ENCODE results near the gene HECTD1. TPM values are rescaled to one million over a fixed set of nuclear protein-coding genes. Genes with fewer than 3 reads are reported as not detected.
A peak's percentile ranks its signal among the peaks of the same experiment; 100 is the strongest.

Gene HECTD1
- total RNA-seq, 1 experiment from 2014 or later = 101 TPM

GRCh38 chr14:31206536-31207286 lies 882 bp downstream of the HECTD1 start:
- intact Hi-C loops (cut with micrococcal nuclease; ENCODE audit: unreplicated experiment) (loop anchor here (10.0 kb wide), 1 partner anchor 148 kb away; no protein-coding TSS in a partner anchor), in situ Hi-C loops (cut with HindIII; ENCODE audit: low pct_unique_long_range_greater_than_20kb, low sequenced_read_pairs) (no loop called here)
- BruUV-seq (replicated peaks) = no TSS peak
- Histone ChIP-seq H3K9me3 (ENCODE audit: control insufficient read depth, insufficient read depth, low read depth, low read length) (no peaks in the 10 kb centered on the region), H3K27ac (ENCODE audit: low read length) (peak overlapping the region; percentile 80), H3K27me3 (ENCODE audit: control insufficient read depth, insufficient read depth, low read length) (no peaks in the 10 kb centered on the region), H3K36me3 (ENCODE audit: control insufficient read depth, insufficient read depth, low read length) (peaks cover 4% of the 10 kb centered on the region), H3K4me3 (ENCODE audit: low read depth in 2 of 2, low read length in 2 of 2) (peak overlapping the region; percentile 67 to 75), H3K4me1 (ENCODE audit: control insufficient read depth, insufficient read depth, low read length) (peaks cover 5% of the 10 kb centered on the region; the same call in 1 of the 2 replicates)
- ChIA-PET POLR2A (no interaction called here), CTCF (no interaction called here)
- peak; percentile 27 for ATAC-seq
- DNase-seq (ENCODE audit: low read depth, low spot score) = no peak
- no peak; the same call in 1 of the 2 replicates for TF ChIP-seq POLR2AphosphoS5 (IDR thresholded peaks at IDR 0.05; ENCODE audit: low read depth, low read length)
- TF ChIP-seq, protein P1, sequence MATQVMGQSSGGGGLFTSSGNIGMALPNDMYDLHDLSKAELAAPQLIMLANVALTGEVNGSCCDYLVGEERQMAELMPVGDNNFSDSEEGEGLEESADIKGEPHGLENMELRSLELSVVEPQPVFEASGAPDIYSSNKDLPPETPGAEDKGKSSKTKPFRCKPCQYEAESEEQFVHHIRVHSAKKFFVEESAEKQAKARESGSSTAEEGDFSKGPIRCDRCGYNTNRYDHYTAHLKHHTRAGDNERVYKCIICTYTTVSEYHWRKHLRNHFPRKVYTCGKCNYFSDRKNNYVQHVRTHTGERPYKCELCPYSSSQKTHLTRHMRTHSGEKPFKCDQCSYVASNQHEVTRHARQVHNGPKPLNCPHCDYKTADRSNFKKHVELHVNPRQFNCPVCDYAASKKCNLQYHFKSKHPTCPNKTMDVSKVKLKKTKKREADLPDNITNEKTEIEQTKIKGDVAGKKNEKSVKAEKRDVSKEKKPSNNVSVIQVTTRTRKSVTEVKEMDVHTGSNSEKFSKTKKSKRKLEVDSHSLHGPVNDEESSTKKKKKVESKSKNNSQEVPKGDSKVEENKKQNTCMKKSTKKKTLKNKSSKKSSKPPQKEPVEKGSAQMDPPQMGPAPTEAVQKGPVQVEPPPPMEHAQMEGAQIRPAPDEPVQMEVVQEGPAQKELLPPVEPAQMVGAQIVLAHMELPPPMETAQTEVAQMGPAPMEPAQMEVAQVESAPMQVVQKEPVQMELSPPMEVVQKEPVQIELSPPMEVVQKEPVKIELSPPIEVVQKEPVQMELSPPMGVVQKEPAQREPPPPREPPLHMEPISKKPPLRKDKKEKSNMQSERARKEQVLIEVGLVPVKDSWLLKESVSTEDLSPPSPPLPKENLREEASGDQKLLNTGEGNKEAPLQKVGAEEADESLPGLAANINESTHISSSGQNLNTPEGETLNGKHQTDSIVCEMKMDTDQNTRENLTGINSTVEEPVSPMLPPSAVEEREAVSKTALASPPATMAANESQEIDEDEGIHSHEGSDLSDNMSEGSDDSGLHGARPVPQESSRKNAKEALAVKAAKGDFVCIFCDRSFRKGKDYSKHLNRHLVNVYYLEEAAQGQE (IDR thresholded peaks at IDR 0.05; ENCODE audit: insufficient read depth in 1 of 2, low read depth in 2 of 2, low read length in 1 of 2) = no peak
- TF ChIP-seq TCF7L2 (IDR thresholded peaks at IDR 0.05; ENCODE audit: low read depth, low read length) = no peak
- TF ChIP-seq, protein P2, sequence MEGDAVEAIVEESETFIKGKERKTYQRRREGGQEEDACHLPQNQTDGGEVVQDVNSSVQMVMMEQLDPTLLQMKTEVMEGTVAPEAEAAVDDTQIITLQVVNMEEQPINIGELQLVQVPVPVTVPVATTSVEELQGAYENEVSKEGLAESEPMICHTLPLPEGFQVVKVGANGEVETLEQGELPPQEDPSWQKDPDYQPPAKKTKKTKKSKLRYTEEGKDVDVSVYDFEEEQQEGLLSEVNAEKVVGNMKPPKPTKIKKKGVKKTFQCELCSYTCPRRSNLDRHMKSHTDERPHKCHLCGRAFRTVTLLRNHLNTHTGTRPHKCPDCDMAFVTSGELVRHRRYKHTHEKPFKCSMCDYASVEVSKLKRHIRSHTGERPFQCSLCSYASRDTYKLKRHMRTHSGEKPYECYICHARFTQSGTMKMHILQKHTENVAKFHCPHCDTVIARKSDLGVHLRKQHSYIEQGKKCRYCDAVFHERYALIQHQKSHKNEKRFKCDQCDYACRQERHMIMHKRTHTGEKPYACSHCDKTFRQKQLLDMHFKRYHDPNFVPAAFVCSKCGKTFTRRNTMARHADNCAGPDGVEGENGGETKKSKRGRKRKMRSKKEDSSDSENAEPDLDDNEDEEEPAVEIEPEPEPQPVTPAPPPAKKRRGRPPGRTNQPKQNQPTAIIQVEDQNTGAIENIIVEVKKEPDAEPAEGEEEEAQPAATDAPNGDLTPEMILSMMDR (IDR thresholded peaks at IDR 0.05) = no peak
- TF ChIP-seq SIN3A (IDR thresholded peaks at IDR 0.05; ENCODE audit: borderline replicate concordance, insufficient read depth, low read depth, low read length) = no peak

GRCh38 chr14:31205681-31206535 lies 1.7 kb downstream of the HECTD1 start:
- in situ Hi-C loops (cut with HindIII; ENCODE audit: low pct_unique_long_range_greater_than_20kb, low sequenced_read_pairs) = no loop called here
- no peak for ATAC-seq
- DNase-seq (ENCODE audit: low read depth, low spot score) = no peak
- TF ChIP-seq SIN3A (IDR thresholded peaks at IDR 0.05; ENCODE audit: borderline replicate concordance, insufficient read depth, low read depth, low read length) (no peak), TCF7L2 (IDR thresholded peaks at IDR 0.05; ENCODE audit: low read depth, low read length) (peak; percentile 76)
- intact Hi-C loops (cut with micrococcal nuclease; ENCODE audit: unreplicated experiment) = loop anchor here (10.0 kb wide), 1 partner anchor 149 kb away; no protein-coding TSS in a partner anchor
- BruUV-seq (replicated peaks) = TSS peak; percentile 82
- peaks cover 5% of the 10 kb centered on the region; the same call in 1 of the 2 replicates for H3K4me1 ChIP-seq (ENCODE audit: control insufficient read depth, insufficient read depth, low read length)
- no peaks in the 10 kb centered on the region for H3K9me3 ChIP-seq (ENCODE audit: control insufficient read depth, insufficient read depth, low read depth, low read length)
- H3K36me3 ChIP-seq (ENCODE audit: control insufficient read depth, insufficient read depth, low read length) = peaks cover 4% of the 10 kb centered on the region
- no peaks in the 10 kb centered on the region for H3K27me3 ChIP-seq (ENCODE audit: control insufficient read depth, insufficient read depth, low read length)
- peak overlapping the region; percentile 80 for H3K27ac ChIP-seq (ENCODE audit: low read length)
- POLR2A ChIA-PET = no interaction called here
- peak overlapping the region; percentile 67 to 75 for H3K4me3 ChIP-seq (ENCODE audit: low read depth in 2 of 2, low read length in 2 of 2)
- CTCF ChIA-PET = no interaction called here

Measured in Panc1 (cell line).